WTC11 (cell line): ENCODE measurements around the gene ATG13. TPM values are rescaled to one million over a fixed set of nuclear protein-coding genes. Genes with fewer than 3 reads are reported as not detected.

Experiments
- ATAC-seq: fragments of 200-7000 bp; cut with Tn5 transposase; 2 replicates; pipeline ENCODE4 v1.10.0; 2021; ENCODE audit warnings: mild to moderate bottlenecking, moderate library complexity
- CTCF ChIA-PET: fragments of 300-600 bp; sonication (Branson Sonifier 250); formaldehyde crosslinking; loops from one replicate; lab custom pipeline; 2021; ENCODE audit warnings: antibody characterized with exemption; lab: Charles Lee
- POLR2A ChIA-PET: fragments of 350-600 bp; sonication (Branson Sonifier 250); formaldehyde crosslinking; loops from one replicate; lab custom pipeline; 2021; ENCODE audit warnings: antibody characterized with exemption; lab: Charles Lee
- DNase-seq: peaks from one replicate; pipeline ENCODE4 v3.0.0; 2021; ENCODE audit warnings: low spot score
- H3K27ac Mint-ChIP-seq: 2 replicates; pipeline ENCODE4 v1.8.0; 2021; ENCODE audit warnings: mixed read lengths
- H3K27me3 Mint-ChIP-seq: 2 replicates; pipeline ENCODE4 v1.8.0; 2021; ENCODE audit warnings: low read depth, mild to moderate bottlenecking, moderate library complexity, mixed read lengths
- H3K36me3 Mint-ChIP-seq: 2 replicates; pipeline ENCODE4 v1.8.0; 2021; ENCODE audit warnings: mixed read lengths
- H3K4me1 Mint-ChIP-seq: 2 replicates; pipeline ENCODE4 v1.8.0; 2022; ENCODE audit warnings: mixed read lengths
- H3K4me3 Mint-ChIP-seq: 2 replicates; pipeline ENCODE4 v1.8.0; 2021; ENCODE audit warnings: mild to moderate bottlenecking, moderate library complexity, mixed read lengths
- H3K9me3 Mint-ChIP-seq: 2 replicates; pipeline ENCODE4 v1.8.0; 2021; ENCODE audit warnings: mixed read lengths
- ATF1 ChIP-seq: sonication (generic); formaldehyde crosslinking; IDR thresholded peaks from 2 replicates; pipeline ENCODE4 v1.8.1; 2023; ENCODE audit warnings: mild to moderate bottlenecking, moderate library complexity, missing genetic modification reagents
- ATF2 ChIP-seq: sonication (generic); formaldehyde crosslinking; IDR thresholded peaks from 2 replicates; pipeline ENCODE4 v1.8.1; 2022; ENCODE audit warnings: low read depth, missing genetic modification reagents, borderline replicate concordance
- CREB1 ChIP-seq: sonication (generic); formaldehyde crosslinking; IDR thresholded peaks from 2 replicates; pipeline ENCODE4 v1.8.0; 2023; ENCODE audit warnings: mild to moderate bottlenecking, missing genetic modification reagents
- ERG ChIP-seq: fragments of 250-450 bp; sonication (Bioruptor Pico); IDR thresholded peaks from 2 replicates; pipeline ENCODE4 v1.8.0; 2021; ENCODE audit warnings: mild to moderate bottlenecking
- FOXP4 ChIP-seq: sonication (generic); formaldehyde crosslinking; IDR thresholded peaks from 2 replicates; pipeline ENCODE4 v1.8.0; 2022; ENCODE audit warnings: mild to moderate bottlenecking, missing genetic modification reagents
- HMGA2 ChIP-seq: fragments of 250-450 bp; sonication (Bioruptor Pico); IDR thresholded peaks from 2 replicates; pipeline ENCODE4 v1.4.0; 2021; ENCODE audit warnings: mild to moderate bottlenecking, moderate library complexity
- HMGXB4 ChIP-seq: sonication (generic); formaldehyde crosslinking; IDR thresholded peaks from 2 replicates; pipeline ENCODE4 v1.8.1; 2023; ENCODE audit warnings: mild to moderate bottlenecking, moderate library complexity, missing genetic modification reagents
- IRF1 ChIP-seq: sonication (generic); formaldehyde crosslinking; IDR thresholded peaks from 2 replicates; pipeline ENCODE4 v1.8.0; 2023; ENCODE audit warnings: missing genetic modification reagents
- KAT7 ChIP-seq: sonication (generic); formaldehyde crosslinking; IDR thresholded peaks from 2 replicates; pipeline ENCODE4 v1.8.1; 2023; ENCODE audit warnings: missing genetic modification reagents, mild to moderate bottlenecking, borderline replicate concordance
- MAX ChIP-seq: sonication (generic); formaldehyde crosslinking; IDR thresholded peaks from 2 replicates; pipeline ENCODE4 v1.8.0; 2022; ENCODE audit warnings: mild to moderate bottlenecking, missing genetic modification reagents
- MYBL2 ChIP-seq: sonication (generic); formaldehyde crosslinking; IDR thresholded peaks from 2 replicates; pipeline ENCODE4 v1.8.1; 2023; ENCODE audit warnings: mild to moderate bottlenecking, moderate library complexity, missing genetic modification reagents
- NFE2L1 ChIP-seq: sonication (generic); formaldehyde crosslinking; IDR thresholded peaks from 2 replicates; pipeline ENCODE4 v1.8.1; 2023; ENCODE audit warnings: missing genetic modification reagents
- NR3C1 ChIP-seq: sonication (generic); formaldehyde crosslinking; conservative IDR thresholded peaks from 2 replicates; pipeline ENCODE4 v1.8.1; 2023; ENCODE audit warnings: low read depth, mild to moderate bottlenecking, missing genetic modification reagents
- PRRX2 ChIP-seq: fragments of 250-450 bp; sonication (Bioruptor Pico); IDR thresholded peaks from 2 replicates; pipeline ENCODE4 v1.8.0; 2021; ENCODE audit warnings: mild to moderate bottlenecking
- RELA ChIP-seq: sonication (generic); formaldehyde crosslinking; IDR thresholded peaks from 2 replicates; pipeline ENCODE4 v1.8.1; 2022; ENCODE audit warnings: missing genetic modification reagents, mild to moderate bottlenecking, borderline replicate concordance
- RORB ChIP-seq: fragments of 250-450 bp; sonication (Bioruptor Pico); IDR thresholded peaks from 2 replicates; pipeline ENCODE4 v1.9.0; 2021; ENCODE audit warnings: mild to moderate bottlenecking
- SMAD4 ChIP-seq: sonication (generic); formaldehyde crosslinking; IDR thresholded peaks from 2 replicates; pipeline ENCODE4 v1.8.0; 2022; ENCODE audit warnings: mild to moderate bottlenecking, missing genetic modification reagents
- TEAD4 ChIP-seq: sonication (generic); formaldehyde crosslinking; IDR thresholded peaks from 2 replicates; pipeline ENCODE4 v1.8.0; 2022; ENCODE audit warnings: mild to moderate bottlenecking, missing genetic modification reagents
- ZNF281 ChIP-seq: sonication (generic); formaldehyde crosslinking; IDR thresholded peaks from 2 replicates; pipeline ENCODE4 v1.8.0; 2023; ENCODE audit warnings: mild to moderate bottlenecking, missing genetic modification reagents
- ZNF423 ChIP-seq: fragments of 250-450 bp; sonication (Bioruptor Pico); IDR thresholded peaks from 2 replicates; pipeline ENCODE4 v2.1.2; 2022; ENCODE audit warnings: mild to moderate bottlenecking, moderate library complexity
- ZNF425 ChIP-seq: fragments of 250-450 bp; sonication (Bioruptor Pico); conservative IDR thresholded peaks from 2 replicates; pipeline ENCODE4 v1.9.0; 2021; ENCODE audit warnings: mild to moderate bottlenecking
- ZNF671 ChIP-seq: fragments of 250-450 bp; sonication (Bioruptor Pico); IDR thresholded peaks from 2 replicates; pipeline ENCODE4 v1.8.0; 2021; ENCODE audit warnings: mild to moderate bottlenecking
- total RNA-seq: library from RNA; stranded (reverse); gene quantifications from 3 replicates; pipeline ENCODE4 v1.2.3, GENCODE V29; 2021

Gene ATG13
- total RNA-seq, 1 experiment from 2014 or later: 85.4 TPM

- H3K9me3 Mint-ChIP-seq: no peaks in the 10 kb centered on the region
- TF ChIP-seq ZNF425 (CRISPR knock-in tag) (no peak), CREB1 (CRISPR knock-in tag) (no peak), ERG (CRISPR knock-in tag) (no peak), SMAD4 (no peak), ATF2 (no peak), ZNF671 (CRISPR knock-in tag) (no peak), HMGA2 (CRISPR knock-in tag) (no peak), RELA (CRISPR knock-in tag) (no peak), MYBL2 (CRISPR knock-in tag) (no peak), NR3C1 (CRISPR knock-in tag) (no peak), MAX (CRISPR knock-in tag) (no peak), ZNF281 (no peak), ZNF423 (no peak), ATF1 (CRISPR knock-in tag) (no peak), FOXP4 (CRISPR knock-in tag) (no peak), NFE2L1 (no peak), PRRX2 (CRISPR knock-in tag) (no peak)
- H3K36me3 Mint-ChIP-seq: no peaks in the 10 kb centered on the region
- ATAC-seq (no peak), DNase-seq (no peak)
- ChIA-PET CTCF (no interaction called here), POLR2A (no interaction called here)
- H3K27ac Mint-ChIP-seq: no peak overlapping the region
- no peaks in the 10 kb centered on the region for H3K27me3 Mint-ChIP-seq
- no peak overlapping the region for H3K4me3 Mint-ChIP-seq
- peaks cover 18% of the 10 kb centered on the region for H3K4me1 Mint-ChIP-seq
These were observed 20.2 kb upstream of the ATG13 start for GRCh38 chr11:46597155-46597554.

GRCh38 chr11:46597609-46598219 lies 19.6 kb upstream of the ATG13 start:
- Mint-ChIP-seq H3K27ac (no peak overlapping the region), H3K27me3 (no peaks in the 10 kb centered on the region), H3K4me3 (no peak overlapping the region), H3K4me1 (peaks cover 13% of the 10 kb centered on the region), H3K36me3 (no peaks in the 10 kb centered on the region), H3K9me3 (no peaks in the 10 kb centered on the region)
- ChIA-PET POLR2A (no interaction called here), CTCF (no interaction called here)
- no peak for ATAC-seq
- DNase-seq: no peak
- no peak for TF ChIP-seq TEAD4 (CRISPR knock-in tag)
- no peak for TF ChIP-seq HMGXB4
- TF ChIP-seq RORB (CRISPR knock-in tag): no peak
- TF ChIP-seq KAT7 (CRISPR knock-in tag): no peak
- TF ChIP-seq IRF1 (CRISPR knock-in tag): no peak
